GM21447 (cell line): Measurements from ENCODE around the gene TNRC6C.
"Not testable (repeated sequence)": the region's sequence is repeated elsewhere in the genome, so short reads cannot be mapped to it uniquely, and the experiment has no call there.

Experiments used
- ATAC-seq: cut with Tn5 transposase; IDR thresholded peaks from one replicate; pipeline ENCODE4 v1.9.1; 2021; ENCODE audit not compliant: unreplicated experiment

The TNRC6C gene

DNA sequence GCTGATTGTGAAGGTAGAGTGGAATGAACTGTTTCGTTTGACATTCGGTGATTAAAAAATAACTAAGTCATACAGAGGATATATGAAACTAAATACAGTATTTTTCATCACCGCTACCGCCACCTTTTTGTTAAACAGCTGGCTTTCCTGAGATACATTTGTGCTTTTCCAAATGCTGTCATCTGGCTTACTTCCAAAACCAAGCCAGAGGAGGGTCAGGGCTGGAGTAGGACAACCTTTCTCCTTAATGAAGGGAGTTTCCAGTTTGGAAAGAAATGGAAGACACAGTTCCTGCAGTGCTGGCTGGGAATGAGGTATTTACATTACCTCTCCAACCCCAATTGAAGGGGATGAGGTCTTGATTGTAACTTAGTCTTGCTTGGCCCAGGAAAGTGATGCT is 3.2 kb downstream of the TNRC6C start:
- ATAC-seq, result no peak

DNA sequence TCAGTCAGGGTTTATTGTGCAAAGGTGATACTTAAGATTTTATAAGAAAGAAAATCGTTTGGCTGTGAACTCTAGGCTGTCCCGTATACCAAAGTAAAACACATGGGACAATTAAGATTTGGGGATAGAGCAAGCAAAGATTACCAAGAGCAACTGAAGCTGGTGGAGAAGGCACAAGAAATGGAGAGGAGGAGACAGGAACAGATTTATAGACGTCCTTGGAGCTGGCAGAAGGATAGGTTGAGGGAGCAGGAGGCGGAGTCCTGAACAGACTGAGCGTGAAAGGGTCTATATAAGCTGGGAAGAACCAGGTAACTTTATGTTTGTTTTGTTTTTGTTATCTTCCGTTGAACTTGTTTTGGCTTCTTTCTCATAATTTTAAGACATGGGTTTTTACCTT is 3.8 kb downstream of the TNRC6C start:
- ATAC-seq, result no peak

DNA sequence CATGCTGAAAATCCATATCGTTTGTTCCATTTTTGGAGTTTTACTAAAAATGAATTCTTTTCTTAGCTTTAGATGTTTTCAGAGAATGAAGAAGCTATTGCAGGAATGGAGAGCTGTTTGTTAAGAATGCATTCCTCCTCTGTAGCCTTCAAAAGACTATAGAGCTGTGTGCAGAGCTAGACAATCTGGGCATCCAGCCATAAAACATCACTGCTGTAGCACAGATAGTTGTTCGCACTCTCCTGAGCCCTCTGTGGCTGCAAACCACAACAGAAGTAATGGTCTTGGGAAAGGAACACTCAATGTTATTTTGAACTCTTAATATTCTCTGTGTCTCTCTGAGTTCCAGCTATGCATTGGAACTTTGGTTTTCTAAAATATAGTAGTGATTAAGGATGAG is 4.9 kb downstream of the TNRC6C start:
- no peak for ATAC-seq

DNA sequence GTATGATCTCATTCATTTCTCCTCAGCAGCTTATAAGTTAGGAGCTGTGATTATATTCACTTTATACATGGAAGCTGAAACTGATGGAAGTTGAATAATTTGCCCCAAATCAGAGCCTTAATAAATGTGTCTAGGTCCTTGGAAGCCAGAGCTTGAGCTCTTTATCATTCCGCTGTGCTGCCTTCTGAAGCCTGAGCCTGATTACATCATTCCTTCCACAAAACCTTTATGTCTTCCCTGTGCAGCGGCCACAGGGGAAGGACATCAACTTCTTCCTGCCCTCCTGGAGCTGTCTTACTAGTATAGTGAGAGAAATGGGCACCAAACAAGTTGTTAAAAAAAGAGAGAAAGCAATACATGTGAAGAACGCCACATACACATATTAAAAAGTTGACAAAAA is 6.8 kb downstream of the TNRC6C start:
- ATAC-seq, result no peak

DNA sequence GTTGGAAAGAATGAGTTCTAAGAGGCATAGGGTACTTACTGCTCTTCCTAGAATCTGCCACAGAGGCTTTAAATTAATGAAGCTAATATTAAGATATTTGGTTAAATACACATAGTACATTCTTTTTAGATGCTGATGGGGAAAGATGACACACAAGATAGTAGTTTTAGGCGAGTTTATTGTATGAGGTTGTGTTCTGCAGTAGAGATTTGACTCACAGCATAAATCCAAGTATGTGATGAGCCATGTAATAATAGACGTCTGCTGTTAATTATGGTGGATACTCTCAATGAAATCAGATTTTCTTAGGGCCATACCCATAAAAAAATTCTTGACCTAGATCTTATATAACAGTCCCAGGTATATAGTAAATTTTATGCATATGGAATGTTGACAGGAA is 8.0 kb downstream of the TNRC6C start:
- ATAC-seq, result no peak

DNA sequence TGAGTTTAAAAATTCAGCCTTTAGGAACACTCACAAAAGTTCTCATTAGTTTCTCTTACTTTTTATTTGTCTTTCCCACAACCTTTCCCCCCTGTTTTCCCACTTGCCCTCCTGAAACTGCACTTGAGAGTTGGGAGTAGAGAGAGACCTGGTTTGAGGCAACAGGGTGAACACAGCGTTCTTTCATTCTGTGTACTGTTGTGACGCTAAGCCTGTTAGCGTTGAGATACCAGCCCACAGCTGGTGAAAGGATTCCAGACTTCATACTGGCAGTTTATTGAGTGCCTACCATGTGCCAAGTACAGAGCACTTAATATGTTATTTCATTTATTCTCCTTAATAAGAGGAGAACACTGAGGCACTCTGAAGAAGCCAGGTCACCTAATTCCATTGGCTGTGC is 10.3 kb downstream of the TNRC6C start:
- ATAC-seq, result no peak

DNA sequence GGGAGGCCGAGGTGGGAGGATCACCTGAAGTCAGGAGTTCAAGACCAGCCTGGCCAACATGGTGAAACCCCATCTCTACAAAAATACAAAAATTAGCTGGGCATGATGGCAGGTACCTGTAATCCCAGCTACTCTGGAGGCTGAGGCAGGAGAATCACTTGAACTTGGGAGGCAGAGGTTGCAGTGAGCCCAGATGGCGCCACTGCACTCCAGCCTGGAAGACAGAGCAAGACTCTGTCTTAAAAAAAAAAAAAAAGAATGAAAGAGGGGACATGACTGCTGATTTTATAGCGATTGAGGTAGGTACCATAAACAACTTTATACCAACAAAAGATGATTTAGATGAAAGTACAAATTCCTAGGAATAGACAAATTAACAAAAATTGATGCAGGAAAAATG is 13.8 kb downstream of the TNRC6C start:
- ATAC-seq, result not testable (repeated sequence)

DNA sequence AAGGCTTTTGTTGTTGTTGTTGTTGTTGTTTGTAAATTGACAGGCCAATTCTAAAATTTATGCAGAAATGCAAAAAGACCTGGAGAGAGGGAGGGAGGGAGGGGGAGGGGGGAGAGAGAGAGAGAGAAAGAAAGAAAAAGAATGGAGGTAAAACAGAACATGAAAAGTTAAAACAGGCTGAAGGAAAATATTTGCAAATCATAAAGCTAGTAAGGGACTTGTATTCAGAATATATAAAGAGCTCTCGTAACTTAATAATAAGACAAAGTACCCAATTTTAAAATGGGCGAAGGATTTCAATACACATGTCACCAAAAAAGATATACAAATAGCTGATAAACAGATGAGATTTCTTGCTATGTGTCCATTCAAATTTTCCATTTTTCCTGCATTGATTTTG is 15.4 kb downstream of the TNRC6C start:
- ATAC-seq, result no peak

DNA sequence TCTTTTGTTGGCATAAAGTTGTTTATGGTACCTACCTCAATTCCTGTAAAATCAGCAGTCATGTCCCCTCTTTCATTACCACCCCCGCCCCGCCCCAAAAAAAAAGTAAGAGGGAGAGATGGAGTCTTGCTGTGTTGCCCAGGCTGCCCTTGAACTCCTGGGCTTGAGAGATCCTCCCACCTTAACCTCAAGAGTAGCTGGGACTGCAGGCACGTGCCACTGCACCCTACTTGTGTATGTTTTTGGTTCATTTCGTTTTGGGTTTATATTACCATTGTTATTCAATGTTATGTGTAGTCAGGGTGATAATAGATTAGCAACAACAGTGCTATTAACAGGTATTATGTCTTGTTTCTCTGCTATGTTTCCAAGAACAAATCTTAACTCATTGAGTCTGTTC is 15.9 kb downstream of the TNRC6C start:
- no peak for ATAC-seq

DNA sequence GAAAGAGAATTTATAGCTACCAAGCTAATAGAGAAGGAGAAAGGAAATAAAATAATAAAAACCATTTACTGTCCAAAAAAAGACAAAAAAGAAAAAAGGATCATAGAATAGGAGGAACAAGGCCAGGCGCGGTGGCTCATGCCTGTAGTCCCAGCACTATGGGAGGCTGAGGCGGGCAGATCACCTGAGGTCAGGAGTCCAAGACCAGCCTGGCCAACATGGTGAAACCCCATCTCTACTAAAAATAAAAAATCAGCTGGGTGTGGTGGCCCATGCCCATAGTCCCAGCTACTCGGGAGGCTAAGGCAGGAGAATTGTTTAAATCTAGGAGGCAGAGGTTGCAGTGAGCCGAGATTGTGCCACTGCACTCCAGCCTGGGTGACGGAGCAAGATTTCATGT is 23.9 kb downstream of the TNRC6C start:
- not testable (repeated sequence) for ATAC-seq

DNA sequence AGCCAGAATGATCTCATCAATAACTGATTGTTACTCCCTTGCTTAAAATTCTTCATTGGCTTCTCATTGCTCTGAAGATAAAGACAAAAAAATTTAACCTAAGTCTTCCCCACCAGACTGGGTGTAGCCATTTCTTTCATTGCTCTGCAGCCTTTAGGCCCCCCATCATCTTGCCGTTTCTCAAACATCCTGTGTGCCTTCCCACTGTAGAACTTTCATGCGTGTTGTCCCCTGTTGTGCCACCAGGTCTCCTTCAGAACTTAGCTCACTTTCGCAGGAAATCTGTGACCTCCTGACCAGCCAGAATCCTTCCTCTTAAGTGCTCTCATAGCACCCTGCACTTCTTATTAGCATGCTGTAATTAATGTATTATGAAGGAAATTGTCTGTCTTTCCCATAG is 31.8 kb downstream of the TNRC6C start:
- no peak for ATAC-seq

DNA sequence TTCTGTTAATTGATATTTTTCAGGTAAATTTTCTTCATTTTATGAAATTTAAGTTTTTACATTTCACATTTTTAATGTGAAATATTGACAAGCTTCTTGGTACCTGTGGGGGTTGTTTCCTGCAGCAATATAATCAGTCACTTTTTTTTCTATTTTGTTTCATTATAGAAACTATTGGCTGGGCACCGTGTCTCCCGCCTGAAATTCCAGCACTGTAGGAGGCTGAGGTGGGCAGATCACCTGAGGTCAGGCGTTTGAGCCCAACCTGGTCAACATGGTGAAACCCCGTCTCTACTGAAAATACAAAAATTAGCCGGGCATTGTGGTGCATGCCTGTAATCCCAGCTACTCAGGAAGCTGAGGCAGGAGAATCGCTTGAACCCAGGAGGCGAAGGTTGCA is 35.2 kb downstream of the TNRC6C start:
- not testable (repeated sequence) for ATAC-seq

DNA sequence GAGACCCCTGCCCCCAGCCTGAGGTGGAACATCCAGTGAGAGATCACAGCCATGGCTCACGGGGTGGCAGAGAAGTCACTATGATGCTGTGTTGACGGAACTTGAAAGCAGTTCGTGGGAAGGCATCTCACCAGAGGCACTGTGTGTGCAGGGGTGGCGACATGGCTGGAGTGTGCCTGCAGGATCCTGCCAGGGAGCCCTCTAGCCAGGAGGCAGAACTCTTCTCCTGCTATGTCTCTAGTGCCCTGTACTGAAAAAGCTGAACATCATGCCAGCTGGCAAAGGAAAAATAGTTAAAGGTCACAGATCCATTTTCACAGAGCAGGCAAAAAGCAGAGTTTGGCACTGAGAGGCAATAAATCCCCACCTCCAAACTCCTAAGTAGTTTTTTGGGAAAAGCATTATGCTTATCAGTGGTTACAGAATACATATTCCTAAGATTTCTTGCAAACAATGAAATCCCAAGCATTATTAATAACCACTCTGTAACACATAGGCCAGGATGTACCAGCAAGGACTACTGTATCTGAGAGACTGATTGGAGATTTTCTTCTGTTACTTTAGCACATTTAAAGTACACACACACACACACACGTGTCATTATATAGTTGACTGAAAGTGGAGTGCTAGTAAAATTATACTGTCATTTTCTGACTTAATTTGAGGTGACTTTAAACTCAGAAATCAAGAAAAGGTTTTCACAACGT is 36.8 kb downstream of the TNRC6C start:
- ATAC-seq, result no peak

DNA sequence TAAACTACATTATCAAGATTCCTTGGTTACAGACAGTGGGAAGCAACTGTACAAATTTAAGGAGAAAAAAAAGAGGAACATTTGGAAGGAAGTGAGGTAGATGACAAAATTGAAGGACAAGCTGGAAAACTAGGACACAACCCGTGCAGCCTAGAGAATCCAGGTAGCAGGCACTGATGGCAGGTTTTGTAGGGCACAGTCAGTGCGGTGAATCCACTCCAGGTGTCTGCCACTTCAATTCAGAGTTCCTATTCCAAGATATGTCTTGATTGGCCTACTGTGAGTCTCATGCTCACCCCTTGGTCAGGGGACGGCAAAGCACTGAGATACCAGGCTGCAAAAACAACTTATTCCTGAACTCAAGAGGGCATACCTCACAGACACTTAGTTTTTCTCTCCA is 37.8 kb downstream of the TNRC6C start:
- ATAC-seq, result no peak

DNA sequence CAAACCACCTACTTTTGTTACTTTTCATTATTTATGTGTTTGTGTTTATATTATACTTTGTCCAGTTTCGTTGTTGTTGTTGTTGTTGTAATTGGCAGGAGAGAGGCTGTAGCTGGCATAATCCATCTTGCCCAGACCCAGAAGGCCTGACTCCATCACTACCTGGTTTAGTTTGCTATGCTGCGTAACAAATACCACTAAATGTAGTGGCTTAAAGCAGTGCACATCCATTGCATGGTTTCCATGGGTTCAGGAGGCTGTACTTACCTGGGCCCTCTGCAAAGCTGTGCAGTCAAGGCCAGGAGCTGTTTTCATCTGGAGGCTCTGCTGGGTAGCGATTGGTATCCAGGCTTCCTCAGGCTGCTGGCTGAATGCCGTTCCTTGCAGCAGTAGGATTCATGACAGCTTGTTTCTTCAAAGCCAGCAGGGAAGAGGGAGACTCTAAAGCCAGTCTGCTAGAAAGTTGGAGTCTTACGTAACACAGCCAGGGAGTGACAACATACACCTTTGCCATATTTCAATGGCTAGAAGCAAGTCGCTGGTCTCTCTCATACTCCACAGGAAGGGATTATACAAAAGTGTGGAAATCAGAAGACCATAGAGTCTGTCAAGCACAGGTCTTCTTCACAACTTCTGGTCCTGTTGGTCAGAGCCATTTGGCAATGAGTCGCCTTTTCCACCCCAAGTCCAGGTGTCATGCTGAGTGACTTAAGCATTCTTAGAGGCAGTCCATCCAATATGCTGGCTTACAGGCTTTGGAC is 41.1 kb downstream of the TNRC6C start:
- no peak for ATAC-seq

DNA sequence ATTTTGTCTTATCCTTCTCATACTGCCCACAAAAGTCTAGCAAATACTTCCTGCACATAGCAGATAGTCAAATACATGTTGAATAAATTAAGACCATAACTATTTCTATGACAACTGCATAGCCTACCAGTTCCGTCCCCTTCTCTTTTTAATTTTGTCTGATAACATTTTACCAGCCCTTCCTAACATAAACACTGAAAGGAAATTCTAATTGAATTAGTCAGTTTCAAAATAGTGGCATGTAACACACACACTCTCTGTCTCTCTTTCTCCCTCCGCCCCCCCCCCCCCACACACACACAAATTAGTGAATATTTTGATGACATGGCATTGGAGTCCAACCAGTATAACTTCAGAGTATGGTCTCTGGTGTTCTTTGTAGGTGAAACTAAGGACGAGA is 41.8 kb downstream of the TNRC6C start:
- no peak for ATAC-seq

DNA sequence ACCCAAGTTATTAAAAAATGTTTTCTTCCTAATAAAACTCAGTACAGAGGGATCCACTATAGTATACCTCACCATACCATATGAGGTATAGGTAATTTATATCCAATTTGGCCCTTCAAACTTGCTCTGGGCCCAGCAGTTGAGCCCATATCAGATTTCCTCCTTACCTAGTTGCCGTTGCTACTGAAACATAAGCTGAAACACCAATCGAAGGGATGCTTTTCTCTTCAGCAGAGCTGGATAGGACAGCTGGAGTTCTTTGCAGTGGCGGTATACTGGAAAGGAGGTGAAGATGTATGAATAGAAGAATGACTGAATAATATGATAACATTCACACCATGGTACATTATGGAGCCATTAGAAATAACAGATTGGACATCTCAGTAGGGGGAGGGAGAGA is 42.7 kb downstream of the TNRC6C start:
- ATAC-seq, result no peak

DNA sequence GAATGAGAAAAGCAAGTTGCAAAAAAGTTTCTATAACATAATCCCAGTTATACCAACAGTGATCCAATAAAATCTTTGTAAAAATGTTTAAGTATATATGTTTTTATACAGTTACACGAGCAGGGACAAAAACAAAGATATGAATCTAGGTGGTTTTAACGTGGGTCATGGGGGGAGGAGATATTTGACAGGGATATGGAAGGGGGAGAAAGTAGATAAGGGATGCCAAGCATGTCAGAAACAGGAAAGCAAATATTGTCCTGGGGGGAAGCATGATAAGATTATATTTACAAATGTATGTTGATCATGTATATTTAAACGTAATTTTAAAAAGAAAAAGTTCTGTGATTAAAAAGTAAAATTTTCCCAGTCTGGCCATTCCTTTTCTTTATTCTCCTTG is 43.1 kb downstream of the TNRC6C start:
- no peak for ATAC-seq

DNA sequence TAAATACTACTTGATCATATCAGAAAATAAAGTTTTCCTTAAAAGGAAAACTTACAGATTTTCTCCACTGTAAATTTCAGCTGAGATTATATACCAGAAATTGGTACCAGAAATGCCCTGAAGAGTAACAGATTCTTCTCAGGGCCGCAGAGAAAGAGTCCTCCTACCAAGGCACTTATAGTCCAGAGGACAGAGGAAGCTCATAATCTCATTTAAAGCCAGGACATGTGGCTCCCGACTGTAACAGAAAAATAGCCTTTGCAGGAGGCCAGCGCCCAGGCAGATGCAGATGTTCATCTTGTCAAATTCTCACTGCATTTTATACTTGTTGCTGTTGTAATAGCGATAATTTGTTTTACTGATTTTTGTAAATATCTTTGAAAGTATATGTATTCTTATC is 43.7 kb downstream of the TNRC6C start:
- ATAC-seq, result no peak

DNA sequence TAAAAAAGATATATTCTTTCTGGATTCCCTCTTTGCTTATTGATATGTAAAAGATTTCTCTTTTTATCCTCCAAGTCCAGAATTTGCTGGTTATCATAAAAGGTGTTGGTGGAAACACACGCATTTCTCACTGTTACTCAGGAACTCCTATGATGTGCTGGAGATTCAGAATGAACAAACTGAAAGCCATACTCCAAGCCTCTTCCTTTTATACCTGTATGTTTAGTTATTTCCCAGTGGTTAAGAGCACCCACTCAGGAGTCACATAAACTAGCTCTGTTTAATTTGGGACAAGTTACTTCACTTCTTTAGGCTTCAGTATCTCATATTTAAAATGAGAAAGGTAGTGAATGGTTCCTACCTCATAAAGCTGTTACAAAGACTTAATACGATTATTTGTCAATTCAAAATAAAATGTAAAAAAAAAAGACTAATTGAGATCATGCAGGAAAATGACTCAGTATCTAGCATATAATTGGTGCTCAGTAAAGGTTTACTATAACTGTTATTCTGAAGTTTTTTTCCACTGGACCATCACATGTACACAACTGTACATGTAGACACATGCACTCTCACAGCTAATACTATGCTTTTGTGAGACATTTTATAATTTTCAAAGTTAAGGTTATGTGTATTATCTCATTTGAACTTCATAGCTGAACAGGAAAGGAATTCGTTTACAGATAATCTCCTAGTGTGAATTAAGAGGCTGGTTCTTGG is 47.1 kb downstream of the TNRC6C start:
- ATAC-seq, result no peak

DNA sequence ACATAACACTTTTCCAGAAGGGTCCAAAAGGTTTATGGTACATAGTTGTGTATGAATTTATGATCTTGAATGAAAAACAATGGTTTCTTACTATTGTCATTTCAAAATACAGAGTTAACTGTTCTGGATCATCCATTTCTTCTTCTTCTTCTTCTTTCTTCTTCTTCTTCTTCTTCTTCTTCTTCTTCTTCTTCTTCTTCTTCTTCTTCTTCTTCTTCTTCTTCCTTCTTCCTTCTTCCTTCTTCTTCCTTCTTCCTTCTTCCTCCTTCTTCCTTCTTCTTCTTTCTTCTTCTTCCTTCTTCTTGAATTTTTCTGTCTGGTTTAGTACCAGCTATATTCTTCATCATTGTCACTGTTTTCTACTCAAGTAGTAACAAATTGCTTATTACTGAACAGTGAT is 47.8 kb downstream of the TNRC6C start:
- ATAC-seq, result no peak

DNA sequence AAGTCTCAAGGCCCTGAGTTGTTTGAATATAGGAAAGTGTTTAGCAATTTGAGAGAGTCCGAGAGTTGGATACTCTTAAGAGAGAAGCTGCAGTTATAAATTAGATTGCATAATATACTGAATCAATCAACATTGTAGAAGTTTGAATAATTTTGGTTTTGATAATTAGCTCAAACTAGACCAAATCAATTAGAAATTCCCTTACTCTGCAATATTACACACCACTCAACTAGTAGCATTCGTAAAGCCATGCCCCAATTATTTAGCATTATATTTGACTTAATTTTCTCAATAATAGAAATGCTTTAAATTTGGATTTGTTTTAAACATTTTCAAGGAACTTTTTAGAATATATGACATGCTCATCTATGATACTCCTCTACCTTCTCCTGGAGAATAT is 49.1 kb downstream of the TNRC6C start:
- ATAC-seq, result no peak
